GM18502 (cell line): ENCODE data around the gene GBX2.

ENCODE experiments used
- ATAC-seq: cut with Tn5 transposase; IDR thresholded peaks from one replicate; pipeline ENCODE4 v1.9.1; 2021; ENCODE audit warnings: mild to moderate bottlenecking; ENCODE audit not compliant: unreplicated experiment, poor library complexity

The GBX2 gene

DNA sequence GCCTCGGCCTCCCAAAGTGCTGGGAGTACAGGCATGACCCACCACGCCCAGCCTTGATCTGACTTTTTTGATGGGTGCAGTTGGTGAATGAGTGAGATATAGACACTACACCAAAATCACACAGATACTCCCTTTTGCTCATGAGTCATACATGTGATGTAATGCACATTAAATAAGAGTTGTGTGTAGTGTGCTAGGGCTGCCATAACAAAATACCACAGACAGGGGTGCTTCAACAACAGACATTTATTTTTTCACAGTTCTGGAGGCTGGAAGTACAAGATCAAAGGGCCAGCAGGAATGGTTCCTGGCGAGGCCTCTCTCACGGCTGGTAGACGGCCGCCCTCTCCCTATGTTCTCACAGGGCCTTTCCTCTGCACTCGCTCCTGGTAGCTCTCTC lies 46.6 kb downstream of the GBX2 start:
- ATAC-seq: no peak

DNA sequence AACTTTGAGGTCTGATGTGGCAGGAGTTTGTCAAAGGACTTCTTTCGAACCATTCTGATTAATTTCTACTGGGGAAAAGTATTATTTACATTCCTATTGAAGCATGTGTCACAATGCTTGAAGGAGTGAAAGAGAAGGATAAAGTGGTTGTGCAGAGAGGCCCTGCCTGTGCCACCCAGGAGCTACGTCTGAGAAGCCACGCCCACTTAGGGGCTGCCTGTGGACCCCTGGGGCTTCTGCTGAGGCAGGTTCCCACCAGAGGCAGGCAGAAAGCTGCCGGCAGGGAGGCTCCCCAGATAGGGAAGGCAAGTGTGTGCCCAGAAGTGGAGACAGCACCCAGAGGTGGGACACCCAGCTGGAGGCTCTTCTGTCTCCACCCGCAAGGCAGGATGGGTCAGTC lies 47.4 kb downstream of the GBX2 start:
- no peak for ATAC-seq

DNA sequence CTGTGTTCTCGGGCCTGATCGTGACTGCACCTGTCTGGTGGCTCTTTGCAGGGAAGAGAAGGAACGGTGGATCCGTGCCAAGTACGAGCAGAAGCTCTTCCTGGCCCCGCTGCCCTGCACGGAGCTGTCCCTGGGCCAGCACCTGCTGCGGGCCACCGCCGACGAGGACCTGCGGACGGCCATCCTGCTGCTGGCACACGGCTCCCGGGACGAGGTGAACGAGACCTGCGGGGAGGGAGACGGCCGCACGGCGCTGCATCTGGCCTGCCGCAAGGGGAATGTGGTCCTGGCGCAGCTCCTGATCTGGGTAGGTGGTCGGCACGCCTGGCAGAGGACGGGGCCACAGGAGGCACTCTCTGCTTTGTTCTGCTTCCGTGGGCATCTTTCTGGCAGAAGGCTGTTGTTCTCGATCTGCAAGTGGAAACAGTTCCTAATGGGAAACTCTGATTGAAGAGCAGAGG lies 48.0 kb downstream of the GBX2 start:
- no peak for ATAC-seq

DNA sequence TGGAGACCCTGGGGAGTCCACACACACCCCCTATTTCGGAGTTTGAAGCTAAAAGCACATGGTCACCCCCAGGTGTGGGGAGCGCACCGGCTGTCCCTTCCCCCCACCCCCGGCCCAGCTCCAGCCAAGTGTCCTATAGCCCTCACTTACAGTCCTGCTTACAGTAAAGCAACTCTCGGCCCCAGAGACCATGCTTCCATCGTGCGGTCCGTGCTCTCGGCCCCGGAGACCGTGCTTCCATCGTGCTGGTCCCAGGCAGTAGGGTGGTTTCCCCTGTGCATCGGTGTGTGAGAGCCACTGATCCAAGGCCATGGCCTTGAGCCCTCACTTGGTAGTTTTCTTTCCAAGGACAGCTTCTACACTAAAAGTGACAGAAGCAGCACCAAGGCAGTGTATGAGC lies 48.7 kb downstream of the GBX2 start:
- ATAC-seq: no peak

DNA sequence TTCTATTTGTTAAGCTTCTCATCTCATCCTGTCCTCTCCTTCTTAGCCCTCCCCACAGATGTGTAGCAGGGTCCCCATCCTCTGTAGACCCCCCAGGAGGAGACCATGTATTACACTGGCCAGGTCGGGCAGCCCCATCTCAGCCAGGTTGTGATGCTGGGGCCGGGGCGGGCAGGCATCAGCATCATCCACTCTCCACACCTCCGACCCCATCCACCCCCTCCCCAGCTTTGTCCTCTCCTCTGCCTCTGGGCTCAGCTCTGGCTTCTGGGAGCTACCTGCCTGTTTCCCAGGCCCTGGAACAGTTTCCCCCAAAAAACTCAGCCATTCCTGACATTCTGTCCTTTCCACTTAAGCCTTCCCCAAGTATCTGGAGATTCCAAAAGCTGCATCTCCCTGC lies 49.2 kb downstream of the GBX2 start:
- no peak for ATAC-seq

DNA sequence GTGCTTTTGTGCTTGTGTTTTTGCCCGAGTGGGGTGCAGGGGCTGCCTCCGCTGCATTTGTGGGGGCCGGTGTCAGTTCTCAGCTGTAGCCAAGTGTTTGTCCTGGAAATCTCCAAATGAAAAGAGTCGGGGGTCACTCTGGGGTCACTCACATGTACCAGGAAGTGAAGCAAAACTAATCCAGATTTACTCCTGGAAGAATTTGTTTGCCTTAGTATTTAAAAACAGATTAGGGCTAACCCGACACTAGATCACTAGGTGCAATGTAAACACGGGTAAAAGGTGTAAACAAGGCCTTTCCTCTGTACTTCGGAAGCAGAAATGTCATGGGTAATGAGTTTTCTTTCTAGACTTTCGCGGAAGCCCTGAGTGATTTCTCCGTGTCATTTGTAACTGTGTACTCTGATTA lies 50.3 kb downstream of the GBX2 start:
- ATAC-seq: no peak

DNA sequence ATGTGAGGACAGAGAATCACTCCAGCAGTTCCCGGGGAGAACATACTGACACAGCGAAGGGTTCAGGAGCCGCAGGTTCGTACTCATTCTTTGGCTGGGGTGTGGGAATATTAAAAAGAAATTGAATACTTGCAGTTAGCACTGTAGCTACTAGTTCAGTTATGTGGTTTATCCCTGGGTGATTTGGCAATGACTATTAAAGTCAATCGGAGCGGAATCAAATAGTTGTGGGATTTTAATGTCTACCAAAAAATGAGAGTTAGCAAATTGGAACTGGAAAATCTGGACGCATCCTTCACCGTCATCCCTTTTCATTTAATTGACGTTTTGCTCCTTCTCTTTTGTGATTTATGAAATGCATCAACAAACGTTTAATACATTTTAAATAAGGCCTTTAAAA lies 50.8 kb downstream of the GBX2 start:
- ATAC-seq: no peak
